ENCODE results near the gene FAM78A. TPM values are rescaled to one million over a fixed set of nuclear protein-coding genes. Genes with fewer than 3 reads are reported as not detected.

Gene FAM78A
- polyA plus RNA-seq, 1 donor from 2014 or later, result 0.47 TPM

- no peak overlapping the region for H2AFZ ChIP-seq (ENCODE audit: low read depth, low read length)
- no peak overlapping the region for H3K9ac ChIP-seq (ENCODE audit: low read length)
- no peak overlapping the region for H3K4me2 ChIP-seq (ENCODE audit: low read length)
- H3K36me3 ChIP-seq (ENCODE audit: insufficient read depth, low read length), result no peaks in the 10 kb centered on the region
- no peaks in the 10 kb centered on the region for H4K20me1 ChIP-seq (ENCODE audit: insufficient read depth)
- no peaks in the 10 kb centered on the region for H3K27me3 ChIP-seq (ENCODE audit: insufficient read depth, low read depth, low read length)
- H3K79me2 ChIP-seq (replicated peaks; ENCODE audit: insufficient read depth, low read length), result no peaks in the 10 kb centered on the region
- H3K4me3 ChIP-seq (ENCODE audit: low read length), result no peak overlapping the region
- TF ChIP-seq EZH2 (IDR thresholded peaks at IDR 0.05; ENCODE audit: borderline replicate concordance, insufficient read depth, low read length, poor library complexity, severe bottlenecking) (no peak), POLR2AphosphoS5 (IDR thresholded peaks at IDR 0.05) (no peak), REST (IDR thresholded peaks at IDR 0.05; ENCODE audit: borderline replicate concordance) (no peak), TAF1 (IDR thresholded peaks at IDR 0.05; ENCODE audit: low read depth) (no peak), RAD21 (conservative IDR thresholded peaks at IDR 0.05) (no peak), CTCF (IDR thresholded peaks at IDR 0.05; ENCODE audit: poor library complexity, severe bottlenecking) (no peak), MXI1 (conservative IDR thresholded peaks at IDR 0.05; ENCODE audit: poor library complexity, severe bottlenecking) (no peak), SMC3 (conservative IDR thresholded peaks at IDR 0.05; ENCODE audit: poor library complexity) (no peak), EP300 (conservative IDR thresholded peaks at IDR 0.05; ENCODE audit: poor library complexity, severe bottlenecking) (no peak)
- no peaks in the 10 kb centered on the region for H3K9me2 ChIP-seq (ENCODE audit: insufficient read depth, low read length)
- H3K9me3 ChIP-seq (ENCODE audit: low read length), result no peaks in the 10 kb centered on the region
- H3K27ac ChIP-seq (ENCODE audit: low read length), result no peak overlapping the region
- no peaks in the 10 kb centered on the region for H3F3A ChIP-seq (ENCODE audit: insufficient read depth, low read length, poor library complexity, severe bottlenecking)
Observed at GRCh38 chr9:131237291-131237690, 39.0 kb downstream of the FAM78A start.

GRCh38 chr9:131236761-131237160 is 39.5 kb downstream of the FAM78A start:
- H3K4me2 ChIP-seq (ENCODE audit: low read length), result no peak overlapping the region
- no peaks in the 10 kb centered on the region for H3F3A ChIP-seq (ENCODE audit: insufficient read depth, low read length, poor library complexity, severe bottlenecking)
- no peak overlapping the region for H3K27ac ChIP-seq (ENCODE audit: low read length)
- no peak overlapping the region for H2AFZ ChIP-seq (ENCODE audit: low read depth, low read length)
- no peak overlapping the region for H3K9ac ChIP-seq (ENCODE audit: low read length)
- no peaks in the 10 kb centered on the region for H3K9me2 ChIP-seq (ENCODE audit: insufficient read depth, low read length)
- no peaks in the 10 kb centered on the region for H3K79me2 ChIP-seq (replicated peaks; ENCODE audit: insufficient read depth, low read length)
- H3K4me3 ChIP-seq (ENCODE audit: low read length), result no peak overlapping the region
- H3K36me3 ChIP-seq (ENCODE audit: insufficient read depth, low read length), result no peaks in the 10 kb centered on the region
- H3K27me3 ChIP-seq (ENCODE audit: insufficient read depth, low read depth, low read length), result no peaks in the 10 kb centered on the region
- H4K20me1 ChIP-seq (ENCODE audit: insufficient read depth), result no peaks in the 10 kb centered on the region
- no peaks in the 10 kb centered on the region for H3K9me3 ChIP-seq (ENCODE audit: low read length)
- TF ChIP-seq EZH2 (IDR thresholded peaks at IDR 0.05; ENCODE audit: borderline replicate concordance, insufficient read depth, low read length, poor library complexity, severe bottlenecking) (no peak), POLR2AphosphoS5 (IDR thresholded peaks at IDR 0.05) (no peak), CTCF (IDR thresholded peaks at IDR 0.05; ENCODE audit: poor library complexity, severe bottlenecking) (no peak), TAF1 (IDR thresholded peaks at IDR 0.05; ENCODE audit: low read depth) (no peak), EP300 (conservative IDR thresholded peaks at IDR 0.05; ENCODE audit: poor library complexity, severe bottlenecking) (no peak), SMC3 (conservative IDR thresholded peaks at IDR 0.05; ENCODE audit: poor library complexity) (no peak), MXI1 (conservative IDR thresholded peaks at IDR 0.05; ENCODE audit: poor library complexity, severe bottlenecking) (no peak), REST (IDR thresholded peaks at IDR 0.05; ENCODE audit: borderline replicate concordance) (no peak)
